Loucy (cell line): ENCODE measurements around the gene DNAH17.

ENCODE experiments used
- H2AFZ ChIP-seq: fragments of 200-600 bp; sonication (generic); 2 replicates; pipeline ENCODE4 v1.6.0; 2016; ENCODE audit warnings: antibody characterized with exemption, mild to moderate bottlenecking, low read length, moderate library complexity
- H3F3A ChIP-seq: fragments of 200-600 bp; 2 replicates; pipeline ENCODE4 v1.6.0; 2016; ENCODE audit warnings: antibody characterized with exemption, low read depth, mild to moderate bottlenecking
- H3K27me3 ChIP-seq: fragments of 200-600 bp; sonication (generic); 2 replicates; pipeline ENCODE4 v1.6.1; 2014; ENCODE audit warnings: low read length, mild to moderate bottlenecking; ENCODE audit not compliant: insufficient read depth, poor library complexity, severe bottlenecking
- H3K36me3 ChIP-seq: fragments of 200-600 bp; sonication (generic); 2 replicates; pipeline ENCODE4 v1.6.1; 2016; ENCODE audit warnings: low read length; ENCODE audit not compliant: insufficient read depth
- H3K4me1 ChIP-seq: fragments of 200-600 bp; sonication (generic); 2 replicates; pipeline ENCODE4 v1.5.1; 2014; ENCODE audit warnings: low read length, mild to moderate bottlenecking; ENCODE audit not compliant: insufficient read depth, poor library complexity, severe bottlenecking
- H3K4me2 ChIP-seq: fragments of 200-600 bp; sonication (generic); 2 replicates; pipeline ENCODE4 v1.6.0; 2014; ENCODE audit warnings: antibody characterized with exemption, low read length, low read depth, mild to moderate bottlenecking; ENCODE audit not compliant: poor library complexity, severe bottlenecking
- H3K4me3 ChIP-seq: fragments of 200-600 bp; sonication (generic); 2 replicates; pipeline ENCODE4 v1.5.1; 2014; ENCODE audit warnings: low read length, mild to moderate bottlenecking, mixed read lengths; ENCODE audit not compliant: poor library complexity, severe bottlenecking
- H3K79me2 ChIP-seq: fragments of 200-600 bp; sonication (generic); 2 replicates; pipeline ENCODE4 v1.6.1; 2014; ENCODE audit warnings: low read length; ENCODE audit not compliant: insufficient read depth
- H3K9ac ChIP-seq: fragments of 200-600 bp; sonication (generic); 2 replicates; pipeline ENCODE4 v1.6.0; 2014; ENCODE audit warnings: mild to moderate bottlenecking, low read depth, low read length, moderate library complexity; ENCODE audit not compliant: poor library complexity, severe bottlenecking
- H3K9me2 ChIP-seq: fragments of 200-600 bp; sonication (generic); replicated peaks from 2 replicates; pipeline ENCODE4 v1.6.1; 2016; ENCODE audit warnings: low read depth, low read length, mixed read lengths
- H3K9me3 ChIP-seq: fragments of 200-600 bp; sonication (generic); 2 replicates; pipeline ENCODE4 v1.6.1; 2014; ENCODE audit warnings: mild to moderate bottlenecking, antibody characterized with exemption, low read length, low read depth; ENCODE audit not compliant: insufficient read depth
- H4K20me1 ChIP-seq: fragments of 200-600 bp; sonication (generic); 2 replicates; pipeline ENCODE4 v1.6.0; 2014; ENCODE audit warnings: antibody characterized with exemption, low read length, mild to moderate bottlenecking; ENCODE audit not compliant: insufficient read depth, poor library complexity, severe bottlenecking
- EZH2phosphoT487 ChIP-seq: fragments of 200-600 bp; IDR thresholded peaks from 2 replicates; pipeline ENCODE4 v1.6.1; 2018; ENCODE audit warnings: antibody characterized with exemption, mild to moderate bottlenecking, moderate library complexity, borderline replicate concordance
- TF ChIP-seq, protein P1 (sequence below): fragments of 200-600 bp; sonication (generic); conservative IDR thresholded peaks from 2 replicates; pipeline ENCODE4 v1.5.1; 2014; ENCODE audit warnings: mild to moderate bottlenecking, antibody characterized with exemption, low read length

Gene DNAH17

GRCh38 chr17:78398390-78398789 is 178.8 kb downstream of the DNAH17 start:
- Histone ChIP-seq H3F3A (no peaks in the 10 kb centered on the region), H4K20me1 (peaks cover 20% of the 10 kb centered on the region), H3K9me3 (no peaks in the 10 kb centered on the region), H2AFZ (no peak overlapping the region), H3K4me1 (no peaks in the 10 kb centered on the region), H3K79me2 (peaks cover 29% of the 10 kb centered on the region; the same call in 1 of the 2 replicates), H3K36me3 (peaks cover 96% of the 10 kb centered on the region), H3K9ac (no peak overlapping the region), H3K9me2 (no peaks in the 10 kb centered on the region), H3K4me2 (no peak overlapping the region), H3K4me3 (no peak overlapping the region), H3K27me3 (no peaks in the 10 kb centered on the region)
- TF ChIP-seq EZH2phosphoT487, result no peak
- TF ChIP-seq, protein P1, sequence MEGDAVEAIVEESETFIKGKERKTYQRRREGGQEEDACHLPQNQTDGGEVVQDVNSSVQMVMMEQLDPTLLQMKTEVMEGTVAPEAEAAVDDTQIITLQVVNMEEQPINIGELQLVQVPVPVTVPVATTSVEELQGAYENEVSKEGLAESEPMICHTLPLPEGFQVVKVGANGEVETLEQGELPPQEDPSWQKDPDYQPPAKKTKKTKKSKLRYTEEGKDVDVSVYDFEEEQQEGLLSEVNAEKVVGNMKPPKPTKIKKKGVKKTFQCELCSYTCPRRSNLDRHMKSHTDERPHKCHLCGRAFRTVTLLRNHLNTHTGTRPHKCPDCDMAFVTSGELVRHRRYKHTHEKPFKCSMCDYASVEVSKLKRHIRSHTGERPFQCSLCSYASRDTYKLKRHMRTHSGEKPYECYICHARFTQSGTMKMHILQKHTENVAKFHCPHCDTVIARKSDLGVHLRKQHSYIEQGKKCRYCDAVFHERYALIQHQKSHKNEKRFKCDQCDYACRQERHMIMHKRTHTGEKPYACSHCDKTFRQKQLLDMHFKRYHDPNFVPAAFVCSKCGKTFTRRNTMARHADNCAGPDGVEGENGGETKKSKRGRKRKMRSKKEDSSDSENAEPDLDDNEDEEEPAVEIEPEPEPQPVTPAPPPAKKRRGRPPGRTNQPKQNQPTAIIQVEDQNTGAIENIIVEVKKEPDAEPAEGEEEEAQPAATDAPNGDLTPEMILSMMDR, result no peak

- H3K9me3 ChIP-seq, result no peaks in the 10 kb centered on the region
- H3K4me3 ChIP-seq, result no peak overlapping the region
- H3K79me2 ChIP-seq, result peaks cover 31% of the 10 kb centered on the region; the same call in 1 of the 2 replicates
- H3K36me3 ChIP-seq, result peaks cover 92% of the 10 kb centered on the region
- H3K4me1 ChIP-seq, result no peaks in the 10 kb centered on the region
- no peak overlapping the region for H2AFZ ChIP-seq
- H3K27me3 ChIP-seq, result no peaks in the 10 kb centered on the region
- no peak overlapping the region for H3K9ac ChIP-seq
- no peaks in the 10 kb centered on the region for H3F3A ChIP-seq
- TF ChIP-seq EZH2phosphoT487, result no peak
- TF ChIP-seq, protein P1, result no peak
- H3K4me2 ChIP-seq, result no peak overlapping the region
- H3K9me2 ChIP-seq, result no peaks in the 10 kb centered on the region
- peaks cover 23% of the 10 kb centered on the region for H4K20me1 ChIP-seq
Observed at GRCh38 chr17:78397681-78398101, 179.5 kb downstream of the DNAH17 start.

DNA sequence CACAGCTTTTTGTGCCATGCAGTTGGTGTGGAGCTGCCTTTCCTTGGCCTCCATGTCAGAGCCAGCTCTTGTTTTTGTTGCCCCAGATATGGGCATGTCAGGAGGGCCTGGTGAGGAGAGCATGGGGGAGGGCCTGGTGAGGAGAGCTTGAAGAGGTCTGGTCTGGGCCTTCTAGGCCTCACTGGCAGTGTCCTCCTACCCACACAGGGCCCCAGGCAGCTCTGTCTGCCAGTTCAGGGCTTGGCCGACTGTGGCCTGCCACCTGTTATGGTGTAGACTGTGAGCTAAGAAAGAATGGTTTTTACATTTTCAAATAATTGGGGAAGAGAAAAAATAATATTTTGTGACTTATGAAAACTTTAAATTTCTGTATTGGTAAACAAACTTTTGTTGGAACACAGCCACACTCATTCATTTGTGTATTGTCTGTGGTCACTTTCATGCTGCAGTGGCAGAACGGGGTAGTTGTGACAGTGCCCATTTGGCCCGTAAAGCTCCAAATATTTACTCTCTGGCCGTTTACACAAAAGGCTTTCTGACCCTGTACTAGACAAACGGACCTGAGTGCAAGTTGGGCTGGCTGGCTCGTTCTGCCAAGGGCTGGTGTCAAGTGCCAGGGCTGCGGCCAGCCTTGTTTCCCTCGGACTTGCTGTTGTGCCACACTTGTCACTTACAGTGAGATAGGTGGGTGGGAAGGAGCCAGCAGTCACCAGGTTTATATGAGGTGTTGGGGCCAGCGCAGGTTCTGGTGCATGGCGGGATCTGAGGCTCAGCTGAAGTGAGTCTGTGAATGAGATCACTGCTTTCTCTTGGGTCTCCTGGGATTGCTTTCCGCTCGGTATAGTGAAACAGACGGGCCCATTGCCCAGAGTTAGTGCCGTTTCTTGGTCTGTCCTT is 180.5 kb downstream of the DNAH17 start:
- Histone ChIP-seq H3K4me2 (no peak overlapping the region), H3K36me3 (peaks cover 87% of the 10 kb centered on the region), H3K4me1 (no peaks in the 10 kb centered on the region), H3K9ac (no peak overlapping the region), H3K9me3 (no peaks in the 10 kb centered on the region), H2AFZ (no peak overlapping the region), H3F3A (no peaks in the 10 kb centered on the region), H3K4me3 (no peak overlapping the region), H3K79me2 (peaks cover 41% of the 10 kb centered on the region), H3K27me3 (no peaks in the 10 kb centered on the region), H4K20me1 (peaks cover 33% of the 10 kb centered on the region), H3K9me2 (no peaks in the 10 kb centered on the region)
- TF ChIP-seq, protein P1, result no peak
- no peak for TF ChIP-seq EZH2phosphoT487
